Osteoblast (primary cell): ENCODE measurements around the gene ZNF23. TPM values are rescaled to one million over a fixed set of nuclear protein-coding genes. Genes with fewer than 3 reads are reported as not detected.

ENCODE experiments used
- DNase-seq: peaks from one replicate; pipeline ENCODE4 v3.0.0; 2011; ENCODE audit warnings: low spot score, mixed read lengths; ENCODE audit not compliant: insufficient read length; ENCODE audit errors: missing footprints
- H2AFZ ChIP-seq: 2 replicates; pipeline ENCODE4 v1.6.0; 2011; ENCODE audit warnings: mild to moderate bottlenecking, low read length
- H3K27ac ChIP-seq: 2 replicates; pipeline ENCODE4 v1.5.1; 2011; ENCODE audit warnings: mild to moderate bottlenecking, low read depth, low read length, moderate library complexity
- H3K27me3 ChIP-seq: 2 replicates; pipeline ENCODE4 v1.6.0; 2012; ENCODE audit warnings: mild to moderate bottlenecking, control low read depth, inconsistent platforms, low read length, moderate library complexity; ENCODE audit not compliant: insufficient read depth
- H3K36me3 ChIP-seq: 2 replicates; pipeline ENCODE4 v1.5.1; 2011; ENCODE audit warnings: mild to moderate bottlenecking, low read length, control low read depth, moderate library complexity; ENCODE audit not compliant: insufficient read depth
- H3K4me1 ChIP-seq: 2 replicates; pipeline ENCODE4 v1.5.1; 2011; ENCODE audit warnings: mild to moderate bottlenecking, low read length, control low read depth, moderate library complexity; ENCODE audit not compliant: insufficient read depth
- H3K4me2 ChIP-seq: 2 replicates; pipeline ENCODE4 v1.6.0; 2011; ENCODE audit warnings: mild to moderate bottlenecking, low read length; ENCODE audit not compliant: insufficient read depth
- H3K4me3 ChIP-seq: fragments of 200-600 bp; sonication (generic); 3 replicates; pipeline ENCODE4 v1.5.1; 2012; ENCODE audit warnings: mild to moderate bottlenecking, low read length, inconsistent platforms; ENCODE audit not compliant: insufficient read depth
- H3K79me2 ChIP-seq: 2 replicates; pipeline ENCODE4 v1.6.0; 2012; ENCODE audit warnings: mild to moderate bottlenecking, low read length, control low read depth, inconsistent platforms; ENCODE audit not compliant: insufficient read depth
- H3K9me3 ChIP-seq: 2 replicates; pipeline ENCODE4 v1.5.1; 2011; ENCODE audit warnings: low read depth, low read length, control low read depth
- H4K20me1 ChIP-seq: 2 replicates; pipeline ENCODE4 v1.6.0; 2012; ENCODE audit warnings: mild to moderate bottlenecking, low read length, control low read depth; ENCODE audit not compliant: insufficient read depth
- total RNA-seq: library from RNA; depleted of rRNA; stranded (reverse); fragments of >200 nt; gene quantifications from 2 replicates; pipeline ENCODE4 v1.2.3, GENCODE V29; 2012
- TF ChIP-seq, protein P1 (sequence below): IDR thresholded peaks from 2 replicates; pipeline ENCODE4 v1.5.1; 2011; ENCODE audit warnings: mild to moderate bottlenecking, low read depth, low read length, moderate library complexity; ENCODE audit errors: extremely low read depth

The ZNF23 gene
- total RNA-seq, 1 donor, result 9.8 TPM

DNA sequence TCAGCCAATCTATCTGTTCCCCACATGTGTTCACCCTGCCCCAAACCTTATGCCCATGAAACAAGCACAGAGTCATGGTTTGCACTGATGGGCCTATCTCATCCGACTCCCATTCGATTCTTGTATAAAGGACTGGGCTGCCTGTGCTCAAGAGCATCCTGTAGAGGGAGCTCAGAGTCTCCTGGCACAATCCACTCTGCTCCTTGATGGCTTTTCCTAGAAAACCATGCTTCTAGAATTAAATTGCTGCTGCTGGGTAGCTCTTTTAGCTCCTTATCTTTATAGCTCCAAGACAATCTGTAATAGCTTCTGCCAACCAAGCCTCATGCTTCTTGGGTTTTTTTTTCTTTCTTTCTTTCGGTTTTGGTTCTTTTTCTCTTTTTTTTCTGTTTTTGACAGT lies 17.4 kb upstream of the ZNF23 start:
- TF ChIP-seq, protein P1, sequence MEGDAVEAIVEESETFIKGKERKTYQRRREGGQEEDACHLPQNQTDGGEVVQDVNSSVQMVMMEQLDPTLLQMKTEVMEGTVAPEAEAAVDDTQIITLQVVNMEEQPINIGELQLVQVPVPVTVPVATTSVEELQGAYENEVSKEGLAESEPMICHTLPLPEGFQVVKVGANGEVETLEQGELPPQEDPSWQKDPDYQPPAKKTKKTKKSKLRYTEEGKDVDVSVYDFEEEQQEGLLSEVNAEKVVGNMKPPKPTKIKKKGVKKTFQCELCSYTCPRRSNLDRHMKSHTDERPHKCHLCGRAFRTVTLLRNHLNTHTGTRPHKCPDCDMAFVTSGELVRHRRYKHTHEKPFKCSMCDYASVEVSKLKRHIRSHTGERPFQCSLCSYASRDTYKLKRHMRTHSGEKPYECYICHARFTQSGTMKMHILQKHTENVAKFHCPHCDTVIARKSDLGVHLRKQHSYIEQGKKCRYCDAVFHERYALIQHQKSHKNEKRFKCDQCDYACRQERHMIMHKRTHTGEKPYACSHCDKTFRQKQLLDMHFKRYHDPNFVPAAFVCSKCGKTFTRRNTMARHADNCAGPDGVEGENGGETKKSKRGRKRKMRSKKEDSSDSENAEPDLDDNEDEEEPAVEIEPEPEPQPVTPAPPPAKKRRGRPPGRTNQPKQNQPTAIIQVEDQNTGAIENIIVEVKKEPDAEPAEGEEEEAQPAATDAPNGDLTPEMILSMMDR, result peak; percentile 62
- DNase-seq, result no peak
- Histone ChIP-seq H3K36me3 (peaks cover 23% of the 10 kb centered on the region), H3K9me3 (peaks cover 11% of the 10 kb centered on the region), H3K4me2 (no peak overlapping the region), H3K4me1 (peaks cover 14% of the 10 kb centered on the region), H3K27me3 (no peaks in the 10 kb centered on the region), H3K27ac (no peak overlapping the region), H4K20me1 (no peaks in the 10 kb centered on the region), H2AFZ (no peak overlapping the region), H3K79me2 (peaks cover 3% of the 10 kb centered on the region), H3K4me3 (no peak overlapping the region)

DNA sequence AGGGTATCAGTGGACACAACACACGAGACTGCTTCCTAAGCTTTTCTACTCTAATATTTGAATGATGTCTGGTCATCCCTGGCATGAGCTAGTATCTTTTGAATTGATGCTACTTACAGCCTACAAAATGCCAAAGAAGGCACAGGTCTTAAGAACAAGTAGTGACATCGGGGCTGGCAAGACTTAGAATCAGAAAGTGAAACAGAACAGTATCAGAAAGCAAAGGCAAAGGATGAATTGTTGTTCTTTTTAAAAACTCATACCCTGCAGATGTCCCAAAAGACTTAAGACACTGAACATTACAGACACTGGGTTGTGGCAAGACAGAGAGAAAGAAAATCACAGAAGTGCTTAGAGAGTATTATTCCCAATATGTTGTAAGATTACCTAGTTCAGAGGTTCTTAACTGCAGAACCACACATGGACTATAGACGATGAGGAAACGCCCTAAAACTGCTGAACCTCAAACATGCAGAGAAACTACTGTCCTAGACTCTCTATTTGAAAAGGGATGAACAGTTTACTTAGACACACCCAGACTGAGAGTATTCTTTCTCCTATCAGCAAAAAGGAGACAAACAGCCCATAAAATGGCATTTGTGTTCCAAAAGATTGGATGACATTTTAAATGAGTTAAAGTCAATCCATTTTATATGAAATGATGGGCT lies 14.5 kb upstream of the ZNF23 start:
- TF ChIP-seq, protein P1, result no peak
- no peak for DNase-seq
- peaks cover 18% of the 10 kb centered on the region for H3K4me1 ChIP-seq
- no peak overlapping the region for H3K27ac ChIP-seq
- H3K79me2 ChIP-seq, result no peaks in the 10 kb centered on the region
- H4K20me1 ChIP-seq, result no peaks in the 10 kb centered on the region
- H2AFZ ChIP-seq, result no peak overlapping the region
- peaks cover 23% of the 10 kb centered on the region for H3K36me3 ChIP-seq
- peaks cover 11% of the 10 kb centered on the region for H3K9me3 ChIP-seq
- H3K27me3 ChIP-seq, result no peaks in the 10 kb centered on the region
- H3K4me3 ChIP-seq, result no peak overlapping the region
- H3K4me2 ChIP-seq, result no peak overlapping the region

DNA sequence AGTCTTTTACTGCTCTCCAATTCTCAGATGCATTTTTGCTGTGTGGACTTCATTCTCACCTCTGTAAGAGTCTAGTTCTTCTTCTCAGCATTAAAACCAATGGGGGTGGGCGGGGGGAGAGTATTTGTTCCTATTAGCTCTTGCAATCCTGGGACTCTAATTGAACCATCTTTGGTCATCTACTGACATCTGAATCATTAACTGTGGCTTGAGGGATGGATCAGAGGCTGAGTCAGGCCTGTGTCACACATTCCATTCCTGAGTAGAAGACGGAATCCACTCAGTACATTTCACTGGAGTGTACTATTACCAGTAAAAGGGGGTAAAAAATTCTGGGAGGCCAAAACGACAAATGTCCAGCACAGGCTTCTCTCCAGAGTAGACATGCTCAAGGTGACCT lies 12.8 kb upstream of the ZNF23 start:
- H3K36me3 ChIP-seq, result peaks cover 23% of the 10 kb centered on the region
- H3K27ac ChIP-seq, result peak overlapping the region; percentile 77
- TF ChIP-seq, protein P1, result no peak
- no peaks in the 10 kb centered on the region for H3K79me2 ChIP-seq
- peak overlapping the region; percentile 46 for H3K4me2 ChIP-seq
- peaks cover 18% of the 10 kb centered on the region for H3K4me1 ChIP-seq
- peak overlapping the region; percentile 69 for H2AFZ ChIP-seq
- peaks cover 11% of the 10 kb centered on the region for H3K9me3 ChIP-seq
- H3K4me3 ChIP-seq, result no peak overlapping the region
- no peaks in the 10 kb centered on the region for H4K20me1 ChIP-seq
- H3K27me3 ChIP-seq, result no peaks in the 10 kb centered on the region
- peak; percentile 92 for DNase-seq

DNA sequence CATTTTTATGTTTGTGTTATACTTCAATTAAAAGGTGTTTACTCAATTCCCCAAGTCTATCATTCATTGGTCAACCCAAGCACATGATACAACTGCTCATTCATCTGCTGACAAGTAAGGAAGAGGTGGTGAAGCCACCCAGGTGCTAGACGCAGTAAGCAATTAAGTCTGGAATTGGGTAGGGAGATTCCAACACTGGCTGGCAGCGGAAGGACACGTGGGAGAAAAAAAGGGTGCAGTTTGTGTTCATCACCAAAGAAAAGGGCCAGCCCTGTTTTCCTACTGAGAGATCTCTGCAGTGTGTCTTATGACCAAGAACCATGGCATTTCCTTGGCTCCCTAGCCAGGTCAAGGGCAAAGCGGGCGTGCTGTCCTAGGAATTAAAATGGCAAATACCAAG lies 11.8 kb upstream of the ZNF23 start:
- Histone ChIP-seq H3K4me1 (peaks cover 18% of the 10 kb centered on the region), H3K27me3 (no peaks in the 10 kb centered on the region), H3K36me3 (peaks cover 23% of the 10 kb centered on the region), H3K79me2 (no peaks in the 10 kb centered on the region), H3K4me3 (no peak overlapping the region), H4K20me1 (no peaks in the 10 kb centered on the region), H3K27ac (peak overlapping the region; percentile 77), H3K4me2 (no peak overlapping the region), H2AFZ (no peak overlapping the region), H3K9me3 (peaks cover 11% of the 10 kb centered on the region)
- TF ChIP-seq, protein P1, result no peak
- no peak for DNase-seq
